ENCODE data around the gene MIAT.
"Not testable (repeated sequence)": the region's sequence is repeated elsewhere in the genome, so short reads cannot be mapped to it uniquely, and the experiment has no call there.

Gene MIAT

DNA sequence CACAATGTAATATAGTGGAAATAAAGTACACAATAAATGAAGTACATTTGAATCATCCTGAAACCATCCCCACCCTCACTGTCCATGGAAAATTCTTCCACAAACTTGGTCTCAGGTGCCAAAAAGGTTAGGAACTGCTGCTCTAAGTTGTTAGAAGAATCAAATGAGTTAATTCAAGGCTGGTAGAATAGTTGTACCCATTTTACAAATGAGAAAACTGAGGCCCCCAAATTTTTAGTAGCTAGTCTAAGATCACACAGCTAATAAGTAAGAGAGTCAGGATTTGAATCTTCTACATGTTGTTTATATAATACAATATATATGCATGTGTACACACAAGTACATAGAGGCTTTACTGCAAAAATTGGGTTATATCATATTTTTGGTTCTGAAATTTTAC lies 43.1 kb downstream of the MIAT start:
- DNase-seq (ENCODE audit: low spot score) = no peak

DNA sequence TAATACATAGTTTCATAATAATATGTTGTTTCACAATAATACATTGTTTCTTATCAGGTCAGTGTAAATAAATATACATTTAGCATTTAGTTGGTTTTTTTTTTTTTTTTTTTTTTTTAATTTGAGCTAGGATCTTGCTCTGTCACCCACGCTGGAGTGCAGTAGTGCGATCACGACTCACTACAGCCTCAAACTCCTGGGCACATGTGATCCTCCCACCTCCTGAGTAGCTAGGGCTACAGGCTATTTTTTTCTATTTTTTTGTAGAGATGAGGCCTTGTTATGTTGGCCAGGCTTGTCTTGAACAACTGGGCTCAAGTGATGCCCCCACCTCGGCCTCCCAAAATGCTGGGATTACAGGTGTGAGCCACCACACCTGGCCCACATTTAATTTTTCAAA lies 43.5 kb downstream of the MIAT start:
- no peak for DNase-seq (ENCODE audit: low spot score)

DNA sequence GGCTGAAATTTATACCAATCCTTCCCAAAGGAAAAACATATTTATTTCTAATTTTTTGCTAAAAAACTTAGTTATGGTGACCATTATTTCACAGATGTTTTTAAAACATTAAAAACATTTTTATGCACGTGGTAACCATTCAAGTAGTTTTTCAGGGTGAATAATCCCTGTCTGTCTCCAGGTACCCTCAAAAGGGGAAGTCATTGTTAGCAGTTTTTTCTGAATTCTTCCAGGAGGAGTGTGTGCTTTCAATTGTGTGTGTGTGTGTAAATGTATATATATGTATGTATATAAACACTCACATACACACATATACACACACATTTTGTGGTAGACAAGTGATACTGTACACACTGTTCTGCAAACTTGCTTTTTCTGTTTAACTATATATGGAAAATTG lies 43.9 kb downstream of the MIAT start:
- DNase-seq (ENCODE audit: low spot score) = no peak

DNA sequence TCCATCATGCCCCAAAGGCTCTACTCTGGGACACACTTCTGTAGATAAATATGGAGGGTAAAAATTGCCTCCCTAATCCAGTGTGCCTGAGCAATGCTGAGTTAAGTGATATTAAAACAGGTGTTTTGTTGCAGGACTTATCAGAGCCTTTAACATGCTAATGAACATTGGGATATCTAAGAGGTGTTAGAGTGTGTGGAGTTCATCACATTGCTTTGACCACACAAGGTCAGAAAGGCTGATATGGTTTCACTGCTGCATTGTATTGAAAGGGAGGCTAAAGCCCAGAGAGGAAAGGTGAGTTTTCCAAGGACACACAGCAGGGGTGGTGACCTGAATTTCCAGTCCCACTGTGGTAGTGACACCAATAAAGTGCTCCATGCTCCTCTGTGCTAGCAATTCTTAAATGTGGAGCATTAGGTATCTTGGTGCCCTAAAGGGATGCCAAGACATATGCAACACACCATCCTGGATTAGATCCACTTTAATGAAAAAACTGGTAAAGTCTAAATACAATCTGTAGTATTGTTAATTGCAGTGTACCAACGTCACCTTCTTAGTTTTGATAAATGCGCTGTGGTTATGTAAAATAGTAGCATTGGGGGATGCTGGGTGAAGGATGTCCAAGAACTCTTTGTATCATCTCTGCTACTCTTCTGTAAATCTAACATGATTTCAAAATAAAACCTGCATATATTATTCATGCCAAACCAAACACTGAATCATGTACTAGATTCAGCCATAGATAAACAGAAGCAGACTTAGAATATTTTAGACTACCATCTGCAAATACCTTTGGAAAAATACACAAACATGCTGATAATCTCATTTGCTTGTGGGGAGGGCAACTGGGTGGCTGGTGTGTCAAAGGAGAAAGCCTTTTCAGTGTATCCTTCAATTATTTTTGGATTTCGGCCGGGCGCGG lies 45.8 kb downstream of the MIAT start:
- no peak for DNase-seq (ENCODE audit: low spot score)

DNA sequence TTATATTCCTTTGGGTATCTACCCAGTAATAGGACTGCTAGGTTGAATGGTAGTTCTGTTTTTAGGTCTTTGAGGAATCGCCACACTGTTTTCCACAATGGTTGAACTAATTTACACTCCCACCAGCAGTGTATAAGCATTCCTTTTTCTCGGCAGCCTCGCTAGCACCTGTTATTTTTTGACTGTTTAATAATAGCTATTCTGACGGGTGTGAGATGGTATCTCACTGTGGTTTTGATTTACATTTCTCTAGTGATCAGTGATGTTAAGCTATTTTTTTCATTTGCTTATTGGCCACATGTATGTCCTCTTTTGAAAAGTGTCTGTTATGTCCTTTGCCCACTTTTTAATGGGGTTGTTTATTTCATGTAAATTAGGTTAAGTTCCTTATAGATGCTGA lies 48.0 kb downstream of the MIAT start:
- DNase-seq (ENCODE audit: low spot score) = not testable (repeated sequence)

DNA sequence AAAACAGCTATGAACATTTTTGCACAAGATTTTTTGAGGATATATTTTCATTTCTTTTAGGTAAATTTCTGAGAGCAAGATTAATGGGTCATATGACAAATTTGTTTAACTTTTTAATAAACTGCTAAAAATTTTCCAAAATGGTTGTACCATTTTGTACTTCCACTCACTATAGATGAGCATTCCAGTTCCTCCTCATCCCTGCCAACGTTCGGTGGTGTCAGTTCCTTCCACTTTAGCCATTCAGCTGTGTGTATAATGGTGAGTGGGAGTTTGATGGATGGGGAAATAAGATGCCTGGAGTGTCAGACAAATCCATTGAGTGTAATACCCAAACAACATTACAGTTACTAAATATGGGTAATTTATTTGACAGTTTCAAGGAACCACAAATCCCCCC lies 49.7 kb downstream of the MIAT start:
- DNase-seq (ENCODE audit: low spot score) = no peak

DNA sequence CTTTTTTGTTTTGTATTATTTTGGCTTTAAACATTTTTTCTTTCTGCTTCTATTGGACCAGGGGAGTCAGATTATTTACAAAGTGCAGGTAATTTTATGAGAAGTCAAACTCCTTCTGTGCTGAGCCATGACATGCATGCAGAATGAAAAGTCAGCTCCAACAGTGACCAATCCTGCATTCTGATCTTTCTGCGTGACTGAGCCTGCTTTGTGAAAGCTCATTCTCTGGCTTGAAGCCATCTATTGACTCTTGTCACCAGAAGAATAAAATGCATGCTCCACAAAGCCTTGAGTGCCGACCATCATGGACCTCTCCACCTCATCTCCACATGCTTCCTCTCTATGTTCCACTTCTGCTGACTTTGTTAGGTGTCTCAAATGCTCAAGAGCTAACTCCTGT lies 50.2 kb downstream of the MIAT start:
- DNase-seq (ENCODE audit: low spot score) = no peak

DNA sequence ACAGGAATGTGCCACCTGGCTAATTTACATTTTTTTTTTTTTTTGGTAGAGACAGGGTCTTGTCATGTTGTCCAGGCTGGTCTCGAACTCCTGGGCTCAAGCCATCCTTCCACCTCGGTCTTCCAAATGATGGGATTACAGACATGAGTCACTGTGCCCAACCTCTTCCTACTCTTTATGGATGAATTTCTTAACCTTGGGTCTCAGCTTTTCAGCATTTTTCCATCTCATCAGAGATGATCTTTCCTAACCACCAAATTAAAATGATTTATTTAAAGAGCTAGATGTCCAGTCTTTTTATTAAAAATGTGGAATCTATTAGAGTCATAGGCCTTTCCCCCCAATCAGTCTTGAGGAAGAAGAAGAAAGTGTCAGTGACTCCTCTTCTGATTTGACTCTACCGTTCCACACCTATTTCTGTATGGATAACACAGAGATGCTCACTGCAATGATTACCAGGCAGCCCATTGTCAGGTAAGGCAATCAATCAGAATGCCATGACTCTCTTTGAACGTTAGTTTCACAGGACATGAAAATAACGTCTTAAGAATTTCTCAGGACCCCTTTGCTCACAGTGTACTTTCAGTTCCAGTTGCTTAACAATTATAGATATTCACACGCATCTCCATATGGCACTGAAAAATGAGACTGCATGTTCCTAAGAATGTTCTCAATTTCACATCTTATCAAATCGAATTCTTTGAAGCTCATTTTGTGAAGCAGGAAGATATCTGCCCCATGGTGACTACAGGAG lies 51.0 kb downstream of the MIAT start:
- DNase-seq (ENCODE audit: low spot score) = no peak

DNA sequence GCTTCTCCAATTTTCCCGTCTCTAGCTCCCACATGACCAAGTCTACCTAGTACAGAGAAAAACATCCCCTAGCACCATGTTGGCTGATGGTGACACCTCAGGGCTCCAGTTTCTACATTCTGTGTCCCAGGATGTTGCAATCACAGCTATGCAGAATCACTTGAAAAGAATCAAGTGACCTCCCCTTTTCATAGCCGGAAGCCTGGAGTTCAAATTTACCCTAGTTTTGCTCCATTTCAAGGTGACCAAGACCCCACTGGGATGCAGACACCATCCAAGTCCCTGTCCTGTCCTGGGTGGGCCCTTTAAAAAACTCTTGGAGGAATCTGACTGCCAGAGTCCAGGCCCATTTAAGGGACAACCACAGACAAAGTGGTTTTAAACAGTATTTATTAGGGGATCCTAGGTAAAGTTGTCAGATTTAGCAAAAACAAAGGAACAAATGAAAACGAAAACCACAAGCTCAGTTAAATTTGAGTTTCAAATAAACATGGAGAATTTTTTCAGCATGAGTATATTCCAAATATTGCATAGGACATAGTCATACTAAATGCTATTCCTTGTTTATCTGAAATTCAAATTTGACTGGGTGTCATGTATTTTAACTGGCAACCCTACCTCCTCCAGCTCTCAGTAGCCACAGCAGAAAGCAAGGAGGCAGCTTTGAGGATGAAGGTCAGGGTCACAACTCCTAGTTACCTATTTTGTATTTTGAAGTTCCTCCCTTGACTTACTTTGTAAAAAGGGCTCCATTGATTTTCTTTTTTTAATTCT lies 52.4 kb downstream of the MIAT start:
- no peak for DNase-seq (ENCODE audit: low spot score)

DNA sequence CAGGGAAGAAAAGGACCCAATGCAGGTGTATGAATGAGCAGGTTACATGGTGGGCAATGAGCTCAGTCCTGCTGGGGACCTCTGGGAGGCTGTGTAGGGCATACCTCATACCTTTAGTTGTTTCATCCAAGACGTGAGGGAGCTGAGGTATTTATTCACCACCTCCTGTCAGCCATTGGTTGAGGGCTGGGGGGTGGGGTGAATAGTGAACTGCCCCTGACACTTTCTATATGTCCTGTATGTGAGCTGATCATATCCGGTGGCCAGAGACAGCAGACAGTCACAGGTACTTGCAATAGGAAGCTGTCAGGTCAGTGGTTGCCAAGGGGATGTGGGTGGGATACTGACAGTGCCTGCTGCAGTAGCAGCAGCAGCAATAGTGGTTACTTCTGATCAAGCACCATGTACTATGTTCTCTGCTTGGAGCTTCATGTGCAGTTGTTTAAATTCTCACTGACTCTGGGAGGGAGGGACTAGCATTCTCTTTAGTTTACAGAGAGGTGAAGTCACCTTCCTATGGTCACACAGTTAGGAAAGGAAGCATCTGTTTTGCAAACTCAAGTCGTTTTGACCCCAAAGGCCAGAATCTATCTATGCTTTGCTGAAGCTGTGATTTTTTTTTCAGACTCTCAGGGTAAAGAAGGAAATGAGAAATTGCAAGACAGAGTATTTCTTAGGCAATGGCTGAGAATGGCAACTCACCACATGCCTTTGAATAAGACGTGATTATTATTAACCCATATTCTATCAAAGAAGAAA lies 54.0 kb downstream of the MIAT start:
- DNase-seq (ENCODE audit: low spot score) = no peak

DNA sequence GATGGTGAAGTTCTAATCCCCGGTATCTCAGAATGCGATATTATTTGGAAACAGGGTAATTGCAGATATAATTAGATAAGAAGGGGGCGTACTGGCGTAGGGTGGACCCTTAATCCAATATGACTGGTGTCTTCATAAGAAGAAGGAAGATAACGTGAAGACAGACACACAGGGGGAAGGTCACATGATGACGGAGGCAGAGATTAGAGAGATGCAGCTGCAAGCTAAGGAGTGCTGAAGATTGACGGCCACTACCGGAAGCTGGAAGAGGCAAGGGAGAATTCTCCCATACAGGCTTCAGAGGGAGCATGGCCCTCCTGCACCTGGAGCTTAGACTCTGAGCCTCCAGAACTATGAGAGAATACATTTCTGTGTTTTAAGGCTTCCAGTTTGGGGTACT lies 54.8 kb downstream of the MIAT start:
- DNase-seq (ENCODE audit: low spot score) = no peak

DNA sequence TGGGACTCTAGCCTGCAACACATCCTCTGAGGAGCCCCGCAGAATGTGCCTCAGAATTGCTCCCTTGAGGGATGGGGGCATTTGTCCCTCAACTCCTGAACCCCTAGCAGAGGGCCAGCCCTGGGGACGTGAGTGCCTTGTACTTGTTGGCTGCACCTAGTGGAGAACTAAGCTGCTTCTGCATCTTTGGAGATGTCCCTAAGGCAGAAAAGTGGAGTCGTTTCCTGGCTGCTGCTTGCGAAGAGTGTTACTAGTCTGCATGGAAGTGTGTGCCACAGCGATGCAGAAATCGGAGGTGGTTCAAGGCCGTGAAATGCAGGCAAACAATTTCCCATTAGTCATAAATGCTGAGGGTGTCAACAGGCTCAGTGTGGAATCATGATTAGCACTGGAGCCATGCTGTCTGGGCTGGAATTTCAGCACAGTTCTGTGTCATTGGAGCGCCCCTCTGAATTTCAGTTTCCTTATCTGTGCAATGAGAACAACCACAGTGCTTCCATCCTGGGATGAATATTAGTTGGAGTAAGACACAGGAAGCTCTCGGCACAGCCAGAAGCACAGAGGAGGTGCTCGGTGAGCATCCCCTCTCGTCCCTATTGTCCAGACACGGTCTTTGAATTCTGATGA lies 56.5 kb downstream of the MIAT start:
- DNase-seq (ENCODE audit: low spot score) = no peak

DNA sequence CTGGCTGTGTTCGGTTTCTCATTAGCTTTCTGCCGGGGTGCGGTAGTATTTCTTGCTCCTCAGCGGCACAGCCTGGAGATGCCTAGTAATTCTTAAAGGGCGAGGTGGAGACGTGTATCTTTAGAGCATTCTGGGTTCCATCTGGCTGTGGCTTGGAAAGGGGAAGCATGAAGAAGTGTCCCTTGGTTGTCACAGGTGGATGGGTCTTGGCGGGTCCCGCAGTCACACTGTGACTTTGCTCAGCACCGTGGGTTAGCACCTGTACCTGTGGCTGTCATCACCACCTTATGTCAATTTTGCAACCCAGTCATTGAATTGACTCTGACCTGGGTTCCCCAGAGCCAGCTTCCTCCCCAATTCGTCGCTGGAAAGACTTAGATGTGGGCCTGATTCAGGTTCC lies 57.6 kb downstream of the MIAT start:
- DNase-seq (ENCODE audit: low spot score) = no peak

DNA sequence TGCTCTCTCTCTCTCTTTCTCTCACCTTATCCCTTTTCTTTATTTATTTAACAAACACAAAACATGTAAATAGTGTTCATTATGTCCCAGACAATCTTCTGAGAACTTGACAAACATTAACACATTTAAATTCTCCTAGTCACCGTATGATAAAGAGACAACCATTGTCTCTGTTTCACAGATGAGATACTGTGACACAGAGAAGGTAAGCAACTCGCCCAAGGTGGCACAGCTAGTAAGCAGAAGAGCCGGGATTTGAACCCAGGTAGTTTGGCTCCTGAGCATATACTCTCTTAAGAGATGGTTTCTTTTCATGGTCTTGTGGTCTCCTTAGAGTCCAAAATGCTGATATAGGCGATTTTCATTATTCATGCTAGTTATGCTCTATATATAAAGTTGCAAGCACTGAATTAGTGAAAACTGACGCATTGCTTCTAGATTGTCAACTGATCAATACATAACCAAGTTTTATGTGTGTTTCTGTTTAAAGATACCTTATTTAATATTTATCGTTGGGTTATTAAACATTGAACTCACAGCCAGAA lies 58.1 kb downstream of the MIAT start:
- DNase-seq (ENCODE audit: low spot score) = no peak

DNA sequence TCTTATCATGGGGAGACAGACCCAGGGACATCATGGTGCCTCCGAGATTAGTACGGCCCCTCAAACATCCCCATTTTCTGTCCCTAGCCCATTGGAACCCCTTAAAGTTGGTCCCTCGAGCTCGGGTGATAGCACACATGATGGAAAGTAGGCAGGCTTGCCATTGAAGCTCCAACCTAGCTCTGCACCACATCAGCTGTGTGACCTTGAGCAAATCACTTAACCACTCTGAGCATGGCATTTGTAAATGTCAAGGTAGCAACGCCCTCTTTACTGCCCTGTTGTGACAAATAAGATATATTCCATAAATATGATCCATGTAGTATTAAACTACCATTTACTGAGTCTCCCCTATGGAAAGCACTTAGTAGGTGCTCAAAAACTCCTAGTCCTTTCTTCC lies 61.1 kb downstream of the MIAT start:
- no peak for DNase-seq (ENCODE audit: low spot score)

DNA sequence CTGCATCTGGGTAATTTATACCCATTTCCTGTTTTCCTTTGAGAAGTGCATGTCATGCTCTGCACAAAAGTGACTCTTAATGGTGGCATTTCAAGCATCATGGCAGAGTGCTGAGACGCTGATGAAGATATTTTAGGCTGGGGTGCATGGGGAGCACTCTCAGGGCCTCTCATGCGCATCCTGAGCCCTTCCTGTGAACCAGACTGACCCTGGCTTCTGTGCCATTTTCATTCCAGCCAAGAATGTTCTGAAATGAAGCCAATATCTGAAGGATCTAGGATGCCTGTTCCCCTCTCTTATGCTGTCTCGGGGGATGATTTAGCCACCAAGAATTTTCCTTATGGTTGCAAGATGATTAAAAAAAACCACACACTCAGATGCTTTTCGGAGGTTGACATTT lies 61.5 kb downstream of the MIAT start:
- DNase-seq (ENCODE audit: low spot score) = no peak

DNA sequence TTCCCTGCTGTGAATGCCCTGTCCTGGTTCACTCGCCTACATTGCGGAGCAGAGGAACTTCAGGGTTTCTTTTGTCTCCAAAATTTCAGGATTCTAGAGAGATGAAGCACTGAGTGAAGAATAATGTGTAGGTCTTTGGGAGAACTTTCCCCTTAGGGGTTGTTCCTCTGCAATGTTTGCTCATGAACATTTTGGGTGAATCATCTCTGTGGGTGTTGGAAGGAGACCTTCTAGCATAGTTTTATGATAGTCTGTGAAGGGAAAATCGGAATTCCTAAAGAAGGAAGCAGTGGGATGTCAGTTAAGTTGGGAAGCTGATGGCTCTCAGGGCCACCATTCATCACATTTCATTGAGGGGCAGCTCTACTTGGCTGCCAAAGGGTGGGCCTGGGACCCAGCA lies 64.8 kb downstream of the MIAT start:
- no peak for DNase-seq (ENCODE audit: low spot score)

DNA sequence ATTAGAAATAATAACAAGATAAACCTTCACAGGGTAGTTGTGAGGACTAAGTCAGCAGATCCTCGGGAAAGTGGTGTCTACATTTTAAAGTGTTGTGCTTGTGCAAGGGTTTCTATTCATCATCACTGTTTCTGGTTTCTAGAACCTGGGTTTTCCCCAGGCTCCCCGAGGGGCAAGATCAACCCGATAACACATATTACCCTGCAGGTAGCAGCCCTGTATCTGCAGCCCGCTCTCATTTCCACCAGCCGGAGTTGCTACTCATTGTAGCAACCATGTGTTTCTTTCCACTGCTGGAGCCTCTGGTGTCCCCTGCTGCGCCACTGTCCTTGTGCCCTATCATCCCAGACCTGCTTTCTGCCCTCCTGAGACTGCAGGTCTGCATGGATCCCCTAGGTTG lies 67.0 kb downstream of the MIAT start:
- DNase-seq (ENCODE audit: low spot score) = no peak

DNA sequence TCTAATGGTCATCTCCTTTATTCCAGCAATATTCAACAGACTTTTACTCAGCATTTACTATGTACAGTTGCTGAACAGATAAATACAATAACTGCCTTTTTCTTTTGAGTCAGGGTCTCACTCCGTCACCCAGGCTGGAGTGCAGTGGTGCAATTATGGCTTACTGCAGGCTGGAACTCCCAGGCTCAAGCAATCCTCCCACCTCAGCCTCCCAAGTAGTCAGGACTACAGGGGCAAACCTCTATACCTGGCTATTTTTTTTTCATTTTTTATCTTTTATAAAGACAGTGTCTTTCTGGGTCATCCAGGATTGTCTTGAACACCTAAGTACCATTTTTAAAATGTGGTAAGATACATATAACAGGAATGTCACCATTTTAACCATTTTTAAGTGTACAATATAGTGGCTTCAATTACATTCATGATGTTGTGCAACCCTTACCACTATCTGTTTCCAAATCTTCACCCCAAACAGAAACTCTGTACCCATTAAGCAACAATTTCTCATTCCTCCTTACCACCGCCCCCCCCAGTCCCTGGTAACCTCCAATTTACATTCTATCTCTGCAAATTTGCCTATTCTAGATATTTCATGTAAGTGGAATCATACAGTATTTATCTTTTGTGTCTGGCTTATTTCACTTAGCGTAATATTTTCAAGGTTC lies 67.8 kb downstream of the MIAT start:
- DNase-seq (ENCODE audit: low spot score) = no peak

Data from hematopoietic multipotent progenitor cell treated with erythropoietin and hydrocortisone succinate and interleukin-3 and kit ligand, for 17 days (in vitro differentiated cells).